Measurements from ENCODE around the gene ZWILCH.
A peak's percentile ranks its signal among the peaks of the same experiment; 100 is the strongest.
"Not testable (repeated sequence)": the region's sequence is repeated elsewhere in the genome, so short reads cannot be mapped to it uniquely, and the experiment has no call there.

ZWILCH gene

GRCh38 chr15:66504563-66505429 lies at the start of gene ZWILCH, which contains the start of gene RPL4:
Gene ZWILCH (plus strand): TSS chr15:66505326. CDS start chr15:66505339, 13 bp downstream.
Gene RPL4 (minus strand): TSS chr15:66504855. CDS start chr15:66504790, 65 bp downstream.
- peak; percentile 84 for DNase-seq

- no peak for DNase-seq
Measured at GRCh38 chr15:66456211-66456610, 48.9 kb upstream of the ZWILCH start.

GRCh38 chr15:66459818-66460615 lies 45.1 kb upstream of the ZWILCH start:
- no peak for DNase-seq

- DNase-seq, result not testable (repeated sequence)
Measured at GRCh38 chr15:66461294-66461693, 43.8 kb upstream of the ZWILCH start.

- no peak for DNase-seq
Measured at GRCh38 chr15:66461917-66462316, 43.2 kb upstream of the ZWILCH start.

GRCh38 chr15:66462627-66463026 lies 42.5 kb upstream of the ZWILCH start:
- no peak for DNase-seq

GRCh38 chr15:66465294-66465693 lies 39.8 kb upstream of the ZWILCH start:
- not testable (repeated sequence) for DNase-seq

GRCh38 chr15:66467162-66468040 lies 37.7 kb upstream of the ZWILCH start:
- DNase-seq, result not testable (repeated sequence)

- DNase-seq, result not testable (repeated sequence)
Measured at GRCh38 chr15:66470825-66471224, 34.3 kb upstream of the ZWILCH start.

GRCh38 chr15:66472176-66472999 lies 32.7 kb upstream of the ZWILCH start:
- DNase-seq, result no peak

- DNase-seq, result no peak
Measured at GRCh38 chr15:66474135-66474534, 31.0 kb upstream of the ZWILCH start.

- DNase-seq, result no peak
Measured at GRCh38 chr15:66474963-66475362, 30.2 kb upstream of the ZWILCH start.

- DNase-seq, result no peak
Measured at GRCh38 chr15:66476535-66476934, 28.6 kb upstream of the ZWILCH start.

- no peak for DNase-seq
Measured at GRCh38 chr15:66477011-66477410, 28.1 kb upstream of the ZWILCH start.

GRCh38 chr15:66480267-66480666 lies 24.9 kb upstream of the ZWILCH start:
- no peak for DNase-seq

- DNase-seq, result no peak
Measured at GRCh38 chr15:66481107-66481856, 23.8 kb upstream of the ZWILCH start.

GRCh38 chr15:66482539-66482938 lies 22.6 kb upstream of the ZWILCH start:
- no peak for DNase-seq

GRCh38 chr15:66483131-66483566 lies 22.0 kb upstream of the ZWILCH start:
- no peak for DNase-seq

GRCh38 chr15:66484539-66485112 lies 20.5 kb upstream of the ZWILCH start:
- DNase-seq, result no peak

GRCh38 chr15:66486887-66487286 lies 18.2 kb upstream of the ZWILCH start:
- no peak for DNase-seq

GRCh38 chr15:66488525-66488924 lies 16.6 kb upstream of the ZWILCH start:
- DNase-seq, result no peak

Measured in NCI-H82 (cell line).